ENCODE data around the gene EFEMP1.
A peak's percentile ranks its signal among the peaks of the same experiment; 100 is the strongest.

DNA sequence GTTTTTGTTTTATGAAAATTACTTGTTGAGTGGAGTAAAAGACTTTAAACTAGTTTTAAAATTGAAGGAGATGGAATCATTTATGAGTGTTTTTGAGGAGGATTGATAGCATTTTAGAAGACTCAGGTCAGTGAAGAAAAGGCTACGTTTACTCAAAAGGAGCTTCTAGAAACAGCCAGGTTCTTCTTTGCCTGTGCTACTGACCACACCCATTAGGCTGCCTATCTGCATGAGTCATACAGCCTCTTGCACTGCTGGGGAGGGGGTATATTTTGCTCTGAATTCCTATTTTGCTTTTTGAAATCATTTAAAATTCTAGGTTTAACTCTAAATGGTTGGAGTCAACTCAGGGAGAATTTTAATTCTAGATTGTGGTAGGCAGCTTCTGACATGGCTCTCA, 22.3 kb downstream of the EFEMP1 start:
- TF ChIP-seq POLR2A (IDR thresholded peaks at IDR 0.05; ENCODE audit: borderline replicate concordance, extremely low read depth, insufficient read depth, insufficient read length) = no peak
- TF ChIP-seq, protein P1, sequence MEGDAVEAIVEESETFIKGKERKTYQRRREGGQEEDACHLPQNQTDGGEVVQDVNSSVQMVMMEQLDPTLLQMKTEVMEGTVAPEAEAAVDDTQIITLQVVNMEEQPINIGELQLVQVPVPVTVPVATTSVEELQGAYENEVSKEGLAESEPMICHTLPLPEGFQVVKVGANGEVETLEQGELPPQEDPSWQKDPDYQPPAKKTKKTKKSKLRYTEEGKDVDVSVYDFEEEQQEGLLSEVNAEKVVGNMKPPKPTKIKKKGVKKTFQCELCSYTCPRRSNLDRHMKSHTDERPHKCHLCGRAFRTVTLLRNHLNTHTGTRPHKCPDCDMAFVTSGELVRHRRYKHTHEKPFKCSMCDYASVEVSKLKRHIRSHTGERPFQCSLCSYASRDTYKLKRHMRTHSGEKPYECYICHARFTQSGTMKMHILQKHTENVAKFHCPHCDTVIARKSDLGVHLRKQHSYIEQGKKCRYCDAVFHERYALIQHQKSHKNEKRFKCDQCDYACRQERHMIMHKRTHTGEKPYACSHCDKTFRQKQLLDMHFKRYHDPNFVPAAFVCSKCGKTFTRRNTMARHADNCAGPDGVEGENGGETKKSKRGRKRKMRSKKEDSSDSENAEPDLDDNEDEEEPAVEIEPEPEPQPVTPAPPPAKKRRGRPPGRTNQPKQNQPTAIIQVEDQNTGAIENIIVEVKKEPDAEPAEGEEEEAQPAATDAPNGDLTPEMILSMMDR (IDR thresholded peaks at IDR 0.05 in 2 of 3, conservative IDR thresholded peaks at IDR 0.05 in 1 of 3; ENCODE audit: borderline replicate concordance in 1 of 3, insufficient read depth in 1 of 3, low read depth in 2 of 3, low read length in 2 of 3) = no peak
- TF ChIP-seq JUND (IDR thresholded peaks at IDR 0.05) = peak; percentile 56
- TF ChIP-seq, protein P2, sequence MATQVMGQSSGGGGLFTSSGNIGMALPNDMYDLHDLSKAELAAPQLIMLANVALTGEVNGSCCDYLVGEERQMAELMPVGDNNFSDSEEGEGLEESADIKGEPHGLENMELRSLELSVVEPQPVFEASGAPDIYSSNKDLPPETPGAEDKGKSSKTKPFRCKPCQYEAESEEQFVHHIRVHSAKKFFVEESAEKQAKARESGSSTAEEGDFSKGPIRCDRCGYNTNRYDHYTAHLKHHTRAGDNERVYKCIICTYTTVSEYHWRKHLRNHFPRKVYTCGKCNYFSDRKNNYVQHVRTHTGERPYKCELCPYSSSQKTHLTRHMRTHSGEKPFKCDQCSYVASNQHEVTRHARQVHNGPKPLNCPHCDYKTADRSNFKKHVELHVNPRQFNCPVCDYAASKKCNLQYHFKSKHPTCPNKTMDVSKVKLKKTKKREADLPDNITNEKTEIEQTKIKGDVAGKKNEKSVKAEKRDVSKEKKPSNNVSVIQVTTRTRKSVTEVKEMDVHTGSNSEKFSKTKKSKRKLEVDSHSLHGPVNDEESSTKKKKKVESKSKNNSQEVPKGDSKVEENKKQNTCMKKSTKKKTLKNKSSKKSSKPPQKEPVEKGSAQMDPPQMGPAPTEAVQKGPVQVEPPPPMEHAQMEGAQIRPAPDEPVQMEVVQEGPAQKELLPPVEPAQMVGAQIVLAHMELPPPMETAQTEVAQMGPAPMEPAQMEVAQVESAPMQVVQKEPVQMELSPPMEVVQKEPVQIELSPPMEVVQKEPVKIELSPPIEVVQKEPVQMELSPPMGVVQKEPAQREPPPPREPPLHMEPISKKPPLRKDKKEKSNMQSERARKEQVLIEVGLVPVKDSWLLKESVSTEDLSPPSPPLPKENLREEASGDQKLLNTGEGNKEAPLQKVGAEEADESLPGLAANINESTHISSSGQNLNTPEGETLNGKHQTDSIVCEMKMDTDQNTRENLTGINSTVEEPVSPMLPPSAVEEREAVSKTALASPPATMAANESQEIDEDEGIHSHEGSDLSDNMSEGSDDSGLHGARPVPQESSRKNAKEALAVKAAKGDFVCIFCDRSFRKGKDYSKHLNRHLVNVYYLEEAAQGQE (IDR thresholded peaks at IDR 0.05; ENCODE audit: low read depth) = no peak
- TF ChIP-seq POLR2AphosphoS5 (IDR thresholded peaks at IDR 0.05; ENCODE audit: low read depth, low read length) = no peak
- TF ChIP-seq, protein P3, sequence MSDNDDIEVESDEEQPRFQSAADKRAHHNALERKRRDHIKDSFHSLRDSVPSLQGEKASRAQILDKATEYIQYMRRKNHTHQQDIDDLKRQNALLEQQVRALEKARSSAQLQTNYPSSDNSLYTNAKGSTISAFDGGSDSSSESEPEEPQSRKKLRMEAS (IDR thresholded peaks at IDR 0.05) = no peak
- no peak for TF ChIP-seq EGR1 (IDR thresholded peaks at IDR 0.05; ENCODE audit: low read depth)
- TF ChIP-seq ZNF274 (IDR thresholded peaks at IDR 0.05; ENCODE audit: low read depth, low read length) = no peak
- TF ChIP-seq YY1 (IDR thresholded peaks at IDR 0.05; ENCODE audit: extremely low read depth, insufficient replicate concordance, low read depth, low read length) = no peak
- TF ChIP-seq, protein P4, sequence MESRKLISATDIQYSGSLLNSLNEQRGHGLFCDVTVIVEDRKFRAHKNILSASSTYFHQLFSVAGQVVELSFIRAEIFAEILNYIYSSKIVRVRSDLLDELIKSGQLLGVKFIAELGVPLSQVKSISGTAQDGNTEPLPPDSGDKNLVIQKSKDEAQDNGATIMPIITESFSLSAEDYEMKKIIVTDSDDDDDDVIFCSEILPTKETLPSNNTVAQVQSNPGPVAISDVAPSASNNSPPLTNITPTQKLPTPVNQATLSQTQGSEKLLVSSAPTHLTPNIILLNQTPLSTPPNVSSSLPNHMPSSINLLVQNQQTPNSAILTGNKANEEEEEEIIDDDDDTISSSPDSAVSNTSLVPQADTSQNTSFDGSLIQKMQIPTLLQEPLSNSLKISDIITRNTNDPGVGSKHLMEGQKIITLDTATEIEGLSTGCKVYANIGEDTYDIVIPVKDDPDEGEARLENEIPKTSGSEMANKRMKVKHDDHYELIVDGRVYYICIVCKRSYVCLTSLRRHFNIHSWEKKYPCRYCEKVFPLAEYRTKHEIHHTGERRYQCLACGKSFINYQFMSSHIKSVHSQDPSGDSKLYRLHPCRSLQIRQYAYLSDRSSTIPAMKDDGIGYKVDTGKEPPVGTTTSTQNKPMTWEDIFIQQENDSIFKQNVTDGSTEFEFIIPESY (IDR thresholded peaks at IDR 0.05; ENCODE audit: extremely low read depth, insufficient replicate concordance, low read length) = no peak
- TF ChIP-seq SIN3A (IDR thresholded peaks at IDR 0.05; ENCODE audit: low read depth) = no peak
- TF ChIP-seq EZH2 (IDR thresholded peaks at IDR 0.05) = no peak
- no peak for TF ChIP-seq CEBPB (IDR thresholded peaks at IDR 0.05; ENCODE audit: low read depth)
